Naive thymus-derived CD4-positive, alpha-beta T cell (primary cell): ENCODE data around the gene NRCAM. TPM values are rescaled to one million over a fixed set of nuclear protein-coding genes. Genes with fewer than 3 reads are reported as not detected.

ENCODE experiments used
- ATAC-seq: fragments of 150-1000 bp; cut with Tn5 transposase; 2 replicates; pipeline ENCODE4 v1.10.0; 2021; ENCODE audit warnings: mild to moderate bottlenecking, moderate library complexity
- CTCF ChIA-PET: fragments of 350-600 bp; sonication (Branson Sonifier 250); formaldehyde crosslinking; loops from one replicate; lab custom pipeline; 2021; ENCODE audit warnings: antibody characterized with exemption; lab: Charles Lee
- POLR2A ChIA-PET: fragments of 350-600 bp; sonication (Branson Sonifier 250); formaldehyde crosslinking; loops from one replicate; lab custom pipeline; 2021; ENCODE audit warnings: antibody characterized with exemption, inconsistent platforms; lab: Charles Lee
- DNase-seq, 9 donors: peaks; one replicate each; pipeline versions ENCODE4 v3.0.0 to v3.0.0-alpha.2; 2020 to 2022; ENCODE audit warnings: mixed read lengths in 1 of 9
- H3K27ac ChIP-seq: one replicate; pipeline ENCODE4 v1.7.0; 2013; ENCODE audit warnings: mild to moderate bottlenecking, low read depth, low read length, moderate library complexity
- H3K27me3 ChIP-seq, 2 donors: one replicate each; pipeline ENCODE4 v1.7.0; 2013; ENCODE audit warnings: low read length in 2 of 2, mild to moderate bottlenecking in 2 of 2, moderate library complexity in 2 of 2; ENCODE audit not compliant: control insufficient read depth in 2 of 2, insufficient read depth in 2 of 2
- H3K36me3 ChIP-seq, 3 experiments: 1 replicate in 2 of 3; 2 replicates in 1 of 3; pipeline ENCODE4 v1.7.0; 2013; ENCODE audit warnings: low read length in 3 of 3, mild to moderate bottlenecking in 3 of 3, moderate library complexity in 1 of 3; ENCODE audit not compliant: insufficient read depth in 3 of 3, control insufficient read depth in 2 of 3
- H3K4me1 ChIP-seq, 2 donors: one replicate each; pipeline ENCODE4 v1.7.0; 2013; ENCODE audit warnings: low read length in 2 of 2, mild to moderate bottlenecking in 2 of 2, moderate library complexity in 1 of 2; ENCODE audit not compliant: control insufficient read depth in 2 of 2, insufficient read depth in 2 of 2
- H3K4me3 ChIP-seq: 2 replicates; pipeline ENCODE4 v1.7.0; 2013; ENCODE audit warnings: mild to moderate bottlenecking, low read length
- H3K9me3 ChIP-seq, 3 experiments: 1 replicate in 2 of 3; 2 replicates in 1 of 3; pipeline ENCODE4 v1.7.0; 2013; ENCODE audit warnings: low read length in 3 of 3; ENCODE audit not compliant: control insufficient read depth in 2 of 3
- H3K27ac Mint-ChIP-seq, 9 donors: one replicate each; pipeline ENCODE4 v1.8.0; 2020 to 2022; ENCODE audit warnings: mixed read lengths in 9 of 9, mild to moderate bottlenecking in 8 of 9, moderate library complexity in 5 of 9, inconsistent platforms in 2 of 9
- H3K27me3 Mint-ChIP-seq, 5 donors: one replicate each; pipeline ENCODE4 v1.8.0; 2021 to 2022; ENCODE audit warnings: mixed read lengths in 5 of 5, mild to moderate bottlenecking in 1 of 5
- H3K36me3 Mint-ChIP-seq, 5 donors: one replicate each; pipeline ENCODE4 v1.8.0; 2020 to 2022; ENCODE audit warnings: mixed read lengths in 5 of 5, mild to moderate bottlenecking in 3 of 5, inconsistent platforms in 1 of 5
- H3K4me1 Mint-ChIP-seq, 7 donors: one replicate each; pipeline ENCODE4 v1.8.0; 2020 to 2022; ENCODE audit warnings: mixed read lengths in 7 of 7, mild to moderate bottlenecking in 3 of 7, inconsistent platforms in 1 of 7
- H3K4me3 Mint-ChIP-seq, 10 donors: one replicate each; pipeline ENCODE4 v1.8.0; 2020 to 2022; ENCODE audit warnings: mild to moderate bottlenecking in 10 of 10, mixed read lengths in 10 of 10, moderate library complexity in 6 of 10, inconsistent platforms in 2 of 10
- H3K9me3 Mint-ChIP-seq, 11 donors: one replicate each; pipeline ENCODE4 v1.8.0; 2020 to 2022; ENCODE audit warnings: mixed read lengths in 11 of 11, mild to moderate bottlenecking in 4 of 11, inconsistent platforms in 1 of 11, moderate library complexity in 1 of 11
- intact Hi-C, 2 donors: fragments of 100-400 bp; cut with micrococcal nuclease; formaldehyde crosslinking; loops; one replicate each; pipeline ENCODE4 v1.15.1; 2023
- polyA plus RNA-seq, 2 donors: library from polyadenylated mRNA; unstranded; fragments of 300-500 nt; fragmentation: Illumina TruSeq; gene quantifications; one replicate each; pipeline ENCODE4 v1.2.3, GENCODE V29; 2021
- total RNA-seq, 6 experiments: library from RNA in 5 of 6; stranded (reverse) in 5 of 6; gene quantifications; 1 replicate in 5 of 6; 2 replicates in 1 of 6; pipeline ENCODE4 v1.2.3 and lab custom pipeline; 2021 to 2026

Gene NRCAM
- total and polyA plus RNA-seq, 7 experiments from 2014 or later = 2.1 to 13.6 (median 6.4) TPM; not detected in 1

- ATAC-seq (no peak), DNase-seq (no peak)
- no peak overlapping the region for H3K27ac ChIP-seq
- Mint-ChIP-seq H3K27me3 (peaks cover 7 to 28% (median 17%) of the 10 kb centered on the region in 5 donors), H3K27ac (no peak overlapping the region), H3K4me3 (no peak overlapping the region), H3K9me3 (peaks cover 0 to 9% (median 0%) of the 10 kb centered on the region in 11 donors), H3K4me1 (peaks cover 0 to 12% (median 7%) of the 10 kb centered on the region in 7 donors), H3K36me3 (peaks cover 0 to 3% (median 0%) of the 10 kb centered on the region in 5 donors)
- no peaks in the 10 kb centered on the region for H3K27me3 ChIP-seq
- intact Hi-C loops = no loop called here
- POLR2A ChIA-PET = no interaction called here
- no peaks in the 10 kb centered on the region for H3K9me3 ChIP-seq
- no peaks in the 10 kb centered on the region for H3K4me1 ChIP-seq
- no peaks in the 10 kb centered on the region for H3K36me3 ChIP-seq
- H3K4me3 ChIP-seq = no peak overlapping the region
- CTCF ChIA-PET = no interaction called here
These were observed 170.5 kb downstream of the NRCAM start for GRCh38 chr7:108285778-108286177.

DNA sequence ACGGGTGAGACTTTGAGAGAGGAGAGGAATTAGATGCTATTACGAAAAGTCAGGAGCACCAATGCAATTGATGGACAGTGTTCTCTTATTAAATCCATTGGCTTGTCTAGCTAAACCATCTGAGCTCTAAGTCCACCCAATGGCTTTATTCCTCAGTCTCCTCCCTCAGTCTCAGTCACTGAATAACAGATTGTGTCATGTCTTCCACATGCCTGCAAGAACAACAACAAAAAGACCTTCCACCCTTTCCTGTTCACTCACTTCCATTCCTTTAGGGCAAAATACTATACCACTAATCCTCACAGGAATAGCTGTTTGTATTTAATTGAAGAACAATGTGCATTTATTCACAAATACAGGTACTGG is 171.2 kb downstream of the NRCAM start:
- H3K4me3 Mint-ChIP-seq = no peak overlapping the region
- intact Hi-C loops = no loop called here

GRCh38 chr7:108284349-108285002 is 171.8 kb downstream of the NRCAM start:
- Mint-ChIP-seq H3K27me3 (peaks cover 7 to 28% (median 17%) of the 10 kb centered on the region in 5 donors), H3K4me3 (no peak overlapping the region), H3K4me1 (peaks cover 0 to 12% (median 7%) of the 10 kb centered on the region in 7 donors), H3K9me3 (peaks cover 0 to 9% (median 0%) of the 10 kb centered on the region in 11 donors), H3K36me3 (peaks cover 0 to 3% (median 0%) of the 10 kb centered on the region in 5 donors), H3K27ac (peak overlapping the region in 1 of 9 donors; percentile 18)
- no peaks in the 10 kb centered on the region for H3K4me1 ChIP-seq
- H3K9me3 ChIP-seq = no peaks in the 10 kb centered on the region
- H3K4me3 ChIP-seq = no peak overlapping the region
- no peak overlapping the region for H3K27ac ChIP-seq
- intact Hi-C loops = no loop called here
- H3K36me3 ChIP-seq = no peaks in the 10 kb centered on the region
- POLR2A ChIA-PET = no interaction called here
- H3K27me3 ChIP-seq = no peaks in the 10 kb centered on the region
- DNase-seq = no peak
- ATAC-seq = no peak
- CTCF ChIA-PET = no interaction called here

More for the DNA sequence above, 171.2 kb downstream of the NRCAM start:
- Mint-ChIP-seq H3K27ac (no peak overlapping the region), H3K36me3 (peaks cover 0 to 3% (median 0%) of the 10 kb centered on the region in 5 donors), H3K27me3 (peaks cover 7 to 28% (median 17%) of the 10 kb centered on the region in 5 donors), H3K9me3 (peaks cover 0 to 9% (median 0%) of the 10 kb centered on the region in 11 donors), H3K4me1 (peaks cover 0 to 12% (median 7%) of the 10 kb centered on the region in 7 donors)
- POLR2A ChIA-PET = no interaction called here
- DNase-seq (no peak), ATAC-seq (no peak)
- no peaks in the 10 kb centered on the region for H3K36me3 ChIP-seq
- no peak overlapping the region for H3K4me3 ChIP-seq
- no peaks in the 10 kb centered on the region for H3K9me3 ChIP-seq
- no peaks in the 10 kb centered on the region for H3K27me3 ChIP-seq
- H3K27ac ChIP-seq = no peak overlapping the region
- CTCF ChIA-PET = no interaction called here
- H3K4me1 ChIP-seq = no peaks in the 10 kb centered on the region

DNA sequence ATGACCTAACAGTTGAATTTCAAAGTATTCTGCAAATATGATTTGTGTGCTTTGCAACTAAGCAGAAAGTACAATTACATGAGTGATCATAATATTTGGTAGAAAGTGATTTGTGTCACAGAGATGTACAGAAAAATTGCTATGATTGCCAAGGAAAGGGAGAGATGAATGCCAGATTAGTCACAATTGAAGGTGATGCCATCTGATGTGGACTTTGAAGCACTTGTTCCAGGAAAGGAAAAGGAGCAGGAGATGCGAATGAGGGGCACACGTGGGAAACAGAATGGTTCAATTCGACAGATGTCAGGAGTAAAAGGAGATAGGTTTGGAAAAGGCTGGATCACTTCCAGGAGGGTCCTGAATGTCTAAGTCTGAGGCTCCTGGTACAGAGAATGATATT is 173.0 kb downstream of the NRCAM start:
- no peak overlapping the region for H3K4me3 Mint-ChIP-seq
- intact Hi-C loops = no loop called here
- H3K36me3 Mint-ChIP-seq = peaks cover 0 to 3% (median 0%) of the 10 kb centered on the region in 5 donors
- no peaks in the 10 kb centered on the region for H3K27me3 ChIP-seq
- H3K4me1 ChIP-seq = no peaks in the 10 kb centered on the region
- no peak overlapping the region for H3K27ac Mint-ChIP-seq
- H3K36me3 ChIP-seq = no peaks in the 10 kb centered on the region
- DNase-seq = no peak
- H3K27ac ChIP-seq = no peak overlapping the region
- H3K27me3 Mint-ChIP-seq = peaks cover 7 to 23% (median 17%) of the 10 kb centered on the region in 5 donors
- ChIA-PET CTCF (no interaction called here), POLR2A (no interaction called here)
- peaks cover 0 to 9% (median 0%) of the 10 kb centered on the region in 11 donors for H3K9me3 Mint-ChIP-seq
- H3K4me1 Mint-ChIP-seq = peaks cover 0 to 12% (median 7%) of the 10 kb centered on the region in 7 donors
- ATAC-seq = no peak
- no peaks in the 10 kb centered on the region for H3K9me3 ChIP-seq
- no peak overlapping the region for H3K4me3 ChIP-seq

GRCh38 chr7:108282427-108282996 is 173.7 kb downstream of the NRCAM start:
- ChIA-PET CTCF (no interaction called here), POLR2A (no interaction called here)
- DNase-seq (no peak), ATAC-seq (no peak)
- Mint-ChIP-seq H3K9me3 (peaks cover 0 to 6% (median under 1%) of the 10 kb centered on the region in 11 donors), H3K4me3 (no peak overlapping the region), H3K36me3 (peaks cover 0 to 3% (median 0%) of the 10 kb centered on the region in 5 donors), H3K27ac (no peak overlapping the region), H3K27me3 (peaks cover 7 to 23% (median 13%) of the 10 kb centered on the region in 5 donors), H3K4me1 (peaks cover 0 to 12% (median 7%) of the 10 kb centered on the region in 7 donors)
- Histone ChIP-seq H3K27ac (no peak overlapping the region), H3K9me3 (no peaks in the 10 kb centered on the region), H3K36me3 (no peaks in the 10 kb centered on the region), H3K4me3 (no peak overlapping the region), H3K27me3 (no peaks in the 10 kb centered on the region), H3K4me1 (no peaks in the 10 kb centered on the region)
- intact Hi-C loops = no loop called here

DNA sequence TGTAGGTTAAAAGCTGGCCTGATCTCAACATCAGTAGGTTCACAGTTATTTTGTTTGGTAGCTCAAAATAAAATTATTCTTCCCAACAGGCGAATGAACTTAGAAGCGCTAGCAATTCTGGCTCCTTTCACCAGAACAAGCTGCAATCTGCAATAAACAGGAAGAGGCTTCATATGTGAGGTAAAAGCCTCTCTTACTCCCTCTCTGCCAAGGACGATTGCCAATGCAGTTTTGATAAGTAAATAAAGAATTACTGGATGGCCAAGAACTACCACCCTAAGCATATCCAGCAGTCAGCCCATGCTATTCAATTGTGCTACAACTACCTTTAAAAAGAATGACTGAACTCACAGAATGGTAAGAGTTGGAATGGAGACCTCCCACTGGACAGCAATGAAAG is 176.1 kb downstream of the NRCAM start:
- no peak for ATAC-seq
- intact Hi-C loops = no loop called here
- Histone ChIP-seq H3K27ac (no peak overlapping the region), H3K4me1 (no peaks in the 10 kb centered on the region), H3K9me3 (no peaks in the 10 kb centered on the region), H3K4me3 (no peak overlapping the region), H3K36me3 (no peaks in the 10 kb centered on the region), H3K27me3 (no peaks in the 10 kb centered on the region)
- H3K27ac Mint-ChIP-seq = no peak overlapping the region
- peaks cover 0 to 16% (median 5%) of the 10 kb centered on the region in 11 donors for H3K9me3 Mint-ChIP-seq
- no peak for DNase-seq
- ChIA-PET CTCF (no interaction called here), POLR2A (no interaction called here)
- H3K4me1 Mint-ChIP-seq = peaks cover 0 to 11% (median 7%) of the 10 kb centered on the region in 7 donors
- peaks cover 0 to 20% (median 9%) of the 10 kb centered on the region in 5 donors for H3K27me3 Mint-ChIP-seq
- H3K36me3 Mint-ChIP-seq = peaks cover 0 to 5% (median 0%) of the 10 kb centered on the region in 5 donors
- H3K4me3 Mint-ChIP-seq = no peak overlapping the region
